Keratinocyte (primary cell): ENCODE data around the gene LRRC46. TPM values are rescaled to one million over a fixed set of nuclear protein-coding genes. Genes with fewer than 3 reads are reported as not detected.

Experiments used
- DNase-seq: peaks from one replicate; pipeline ENCODE4 v3.0.0-alpha.2; 2011; ENCODE audit warnings: low read depth, missing footprints, low spot score
- FAIRE-seq: peaks from 2 replicates; lab custom pipeline; 2011; peaks lifted over from hg19 to GRCh38; lab: Jason Lieb, UNC
- H2AFZ ChIP-seq: 2 replicates; pipeline ENCODE4 v1.6.0; 2012; ENCODE audit warnings: low read length, control low read depth, inconsistent platforms; ENCODE audit not compliant: control insufficient read depth
- H3K27ac ChIP-seq: 2 replicates; pipeline ENCODE4 v1.5.1; 2011; ENCODE audit warnings: low read length; ENCODE audit not compliant: control insufficient read depth, insufficient read depth
- H3K27me3 ChIP-seq: 3 replicates; pipeline ENCODE4 v1.6.0; 2011; ENCODE audit warnings: low read length; ENCODE audit not compliant: control insufficient read depth, insufficient read depth; ENCODE audit errors: extremely low read depth
- H3K36me3 ChIP-seq, 2 experiments: 2 replicates in 1 of 2; 3 replicates in 1 of 2; pipeline ENCODE4 v1.5.1; 2011; ENCODE audit warnings: low read length in 2 of 2, mild to moderate bottlenecking in 1 of 2; ENCODE audit not compliant: control insufficient read depth in 2 of 2, insufficient read depth in 2 of 2; ENCODE audit errors: extremely low read depth in 1 of 2
- H3K4me1 ChIP-seq: 3 replicates; pipeline ENCODE4 v1.5.1; 2011; ENCODE audit warnings: low read length; ENCODE audit not compliant: control insufficient read depth, insufficient read depth; ENCODE audit errors: extremely low read depth
- H3K4me2 ChIP-seq: 3 replicates; pipeline ENCODE4 v1.6.0; 2011; ENCODE audit warnings: low read depth, low read length; ENCODE audit not compliant: control insufficient read depth, insufficient read depth; ENCODE audit errors: extremely low read depth
- H3K4me3 ChIP-seq, 3 experiments: fragments of 200-600 bp in 1 of 3; sonication (generic) in 1 of 3; 2 replicates in 2 of 3; 3 replicates in 1 of 3; pipeline ENCODE4 v1.5.1; 2011 to 2016; ENCODE audit warnings: low read length in 3 of 3, mild to moderate bottlenecking in 3 of 3, control low read depth in 2 of 3, inconsistent platforms in 1 of 3, low read depth in 1 of 3, mixed read lengths in 1 of 3, mixed run types in 1 of 3, moderate library complexity in 1 of 3; ENCODE audit not compliant: control insufficient read depth in 2 of 3, insufficient read depth in 2 of 3; ENCODE audit errors: extremely low read depth in 1 of 3
- H3K79me2 ChIP-seq: 2 replicates; pipeline ENCODE4 v1.6.0; 2012; ENCODE audit warnings: low read length; ENCODE audit not compliant: control insufficient read depth, insufficient read depth
- H3K9ac ChIP-seq: 3 replicates; pipeline ENCODE4 v1.6.0; 2011; ENCODE audit warnings: low read length; ENCODE audit not compliant: control insufficient read depth, insufficient read depth; ENCODE audit errors: extremely low read depth
- H3K9me1 ChIP-seq: 3 replicates; pipeline ENCODE4 v1.6.0; 2011; ENCODE audit warnings: low read length; ENCODE audit not compliant: control insufficient read depth, insufficient read depth; ENCODE audit errors: extremely low read depth
- H3K9me3 ChIP-seq: 2 replicates; pipeline ENCODE4 v1.5.1; 2012; ENCODE audit warnings: low read depth, low read length; ENCODE audit not compliant: control insufficient read depth
- H4K20me1 ChIP-seq: 3 replicates; pipeline ENCODE4 v1.6.0; 2011; ENCODE audit warnings: low read length; ENCODE audit not compliant: control insufficient read depth, insufficient read depth; ENCODE audit errors: extremely low read depth
- CTCF ChIP-seq, 3 experiments: IDR thresholded peaks in 1 of 3; conservative IDR thresholded peaks in 1 of 3; optimal IDR thresholded peaks in 1 of 3; 2 replicates in 2 of 3; 3 replicates in 1 of 3; pipeline versions ENCODE3 to v1.5.1; 2011; ENCODE audit warnings: low read length in 3 of 3, mild to moderate bottlenecking in 3 of 3, moderate library complexity in 2 of 3, control low read depth in 1 of 3, inconsistent platforms in 1 of 3; ENCODE audit not compliant: insufficient read depth in 2 of 3; ENCODE audit errors: extremely low read depth in 1 of 3
- EZH2 ChIP-seq: IDR thresholded peaks from one replicate; pipeline ENCODE4 v1.6.1; 2012; ENCODE audit warnings: inconsistent platforms, mild to moderate bottlenecking, low read length, moderate library complexity
- dilution Hi-C: fragments of 300-500 bp; cut with MboI; formaldehyde crosslinking; loops from one replicate; pipeline ENCODE4 v1.7.0; 2020; ENCODE audit warnings: low sequenced_read_pairs; ENCODE audit not compliant: extremely low pct_ligation_motif_present
- polyA plus RNA-seq, 5 experiments: library from polyadenylated mRNA; depleted of rRNA in 3 of 5; stranded (reverse) in 3 of 5; stranded (forward) in 1 of 5; unstranded in 1 of 5; fragments of >200 nt; gene quantifications; 1 replicate in 1 of 5; 2 replicates in 3 of 5; 3 replicates in 1 of 5; pipeline versions ENCODE4 v1.2.1 to v1.2.3, GENCODE V29; 2011 to 2012; ENCODE audit warnings: missing spikeins in 2 of 5, low read depth in 1 of 5, low replicate concordance in 1 of 5

LRRC46 gene
- polyA plus RNA-seq, 1 donor (not counting 4 experiments of a cell fraction or from before 2014, with no cell fraction given) = 0.43 TPM

- no peaks in the 10 kb centered on the region for H3K9me3 ChIP-seq
- H3K79me2 ChIP-seq = peaks cover 16% of the 10 kb centered on the region
- H3K4me3 ChIP-seq = no peak overlapping the region
- H3K9me1 ChIP-seq = peaks cover 3% of the 10 kb centered on the region
- no peak overlapping the region for H3K9ac ChIP-seq
- no peak for FAIRE-seq
- peaks cover 18% of the 10 kb centered on the region for H3K4me1 ChIP-seq
- dilution Hi-C loops = no loop called here
- peaks cover 0 to 19% of the 10 kb centered on the region in 2 experiments for H3K36me3 ChIP-seq
- H3K27me3 ChIP-seq = no peaks in the 10 kb centered on the region
- H2AFZ ChIP-seq = no peak overlapping the region
- H3K4me2 ChIP-seq = no peak overlapping the region
- no peaks in the 10 kb centered on the region for H4K20me1 ChIP-seq
- TF ChIP-seq CTCF (optimal IDR thresholded peaks at IDR 0.05 in 1 of 3, IDR thresholded peaks at IDR 0.05 in 1 of 3, conservative IDR thresholded peaks at IDR 0.05 in 1 of 3; ENCODE audit: extremely low read depth in 1 of 3, insufficient read depth in 2 of 3, low read length in 3 of 3) (no peak), EZH2 (no peak)
- H3K27ac ChIP-seq = no peak overlapping the region
- DNase-seq = no peak
Observed at GRCh38 chr17:47834756-47835155, 3.3 kb downstream of the LRRC46 start.

- no peak overlapping the region for H3K9ac ChIP-seq
- no peak overlapping the region for H2AFZ ChIP-seq
- no peak overlapping the region for H3K4me2 ChIP-seq
- no peaks in the 10 kb centered on the region for H3K9me1 ChIP-seq
- no peaks in the 10 kb centered on the region for H3K9me3 ChIP-seq
- H3K4me3 ChIP-seq = no peak overlapping the region
- FAIRE-seq (no peak), DNase-seq (no peak)
- peaks cover 17% of the 10 kb centered on the region for H3K4me1 ChIP-seq
- dilution Hi-C loops = no loop called here
- no peak overlapping the region for H3K27ac ChIP-seq
- peaks cover 5% of the 10 kb centered on the region for H3K79me2 ChIP-seq
- no peak for TF ChIP-seq EZH2
- TF ChIP-seq CTCF (optimal IDR thresholded peaks at IDR 0.05 in 1 of 3, IDR thresholded peaks at IDR 0.05 in 1 of 3, conservative IDR thresholded peaks at IDR 0.05 in 1 of 3; ENCODE audit: extremely low read depth in 1 of 3, insufficient read depth in 2 of 3, low read length in 3 of 3) = no peak
- H4K20me1 ChIP-seq = no peaks in the 10 kb centered on the region
- peaks cover 0 to 19% of the 10 kb centered on the region in 2 experiments for H3K36me3 ChIP-seq
- no peaks in the 10 kb centered on the region for H3K27me3 ChIP-seq
Observed at GRCh38 chr17:47836601-47837000, 5.1 kb downstream of the LRRC46 start.
